Ramos (cell line): ENCODE results near the gene ACER3.
"Not testable (repeated sequence)": the region's sequence is repeated elsewhere in the genome, so short reads cannot be mapped to it uniquely, and the experiment has no call there.

Source experiments
- in situ Hi-C: fragments of 300-500 bp; cut with MboI; formaldehyde crosslinking; loops from one replicate; pipeline ENCODE4 v1.14.3; 2022; ENCODE audit warnings: low sequenced_read_pairs; ENCODE audit not compliant: unreplicated experiment

The ACER3 gene

DNA sequence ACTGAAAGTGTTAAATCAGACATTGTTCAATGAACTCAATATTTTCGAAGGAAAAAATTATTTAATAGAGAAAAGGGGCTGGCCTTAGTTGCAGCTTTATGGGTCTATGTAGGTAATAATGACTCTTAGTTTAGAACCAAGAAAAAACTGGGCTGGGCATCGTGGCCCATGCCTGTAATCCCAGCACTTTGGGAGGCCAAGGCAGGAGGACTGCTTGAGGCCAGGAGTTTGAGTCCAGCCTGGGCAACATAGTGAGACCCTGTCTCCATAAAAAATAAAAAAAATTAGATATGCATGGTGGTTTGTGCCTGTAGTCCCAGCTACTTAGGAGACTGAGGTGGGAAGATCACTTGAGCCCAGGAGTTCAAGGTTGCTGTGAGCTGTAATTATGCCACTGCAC lies 2.1 kb downstream of the ACER3 start:
- in situ Hi-C loops, result not testable (repeated sequence)

DNA sequence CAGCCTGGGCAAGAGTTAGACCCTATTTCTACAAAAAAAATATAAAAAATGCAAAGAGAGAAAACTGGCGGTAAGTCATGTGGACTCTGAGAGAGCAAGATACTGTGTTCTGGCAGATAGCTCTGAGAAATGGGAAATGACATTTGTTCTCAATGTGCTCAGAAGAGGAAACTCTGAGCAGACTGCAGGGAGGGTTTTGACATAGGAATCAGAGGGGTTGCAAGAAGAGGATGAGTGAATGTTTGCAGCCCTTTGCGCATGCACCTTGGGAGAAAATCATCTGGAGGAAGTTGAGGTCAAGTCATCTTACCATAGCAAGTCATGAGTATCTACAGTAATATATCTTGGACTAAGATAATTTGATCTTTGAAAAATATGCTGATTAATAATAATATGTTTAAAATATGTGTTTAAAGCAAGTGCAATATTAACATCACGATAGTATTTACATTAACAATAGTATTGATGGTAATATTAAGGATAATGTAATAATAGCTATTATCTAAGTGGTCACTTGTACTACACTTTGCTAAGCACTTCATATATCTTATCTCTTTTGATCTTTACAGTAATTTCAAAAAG lies 2.6 kb downstream of the ACER3 start:
- in situ Hi-C loops, result no loop called here

DNA sequence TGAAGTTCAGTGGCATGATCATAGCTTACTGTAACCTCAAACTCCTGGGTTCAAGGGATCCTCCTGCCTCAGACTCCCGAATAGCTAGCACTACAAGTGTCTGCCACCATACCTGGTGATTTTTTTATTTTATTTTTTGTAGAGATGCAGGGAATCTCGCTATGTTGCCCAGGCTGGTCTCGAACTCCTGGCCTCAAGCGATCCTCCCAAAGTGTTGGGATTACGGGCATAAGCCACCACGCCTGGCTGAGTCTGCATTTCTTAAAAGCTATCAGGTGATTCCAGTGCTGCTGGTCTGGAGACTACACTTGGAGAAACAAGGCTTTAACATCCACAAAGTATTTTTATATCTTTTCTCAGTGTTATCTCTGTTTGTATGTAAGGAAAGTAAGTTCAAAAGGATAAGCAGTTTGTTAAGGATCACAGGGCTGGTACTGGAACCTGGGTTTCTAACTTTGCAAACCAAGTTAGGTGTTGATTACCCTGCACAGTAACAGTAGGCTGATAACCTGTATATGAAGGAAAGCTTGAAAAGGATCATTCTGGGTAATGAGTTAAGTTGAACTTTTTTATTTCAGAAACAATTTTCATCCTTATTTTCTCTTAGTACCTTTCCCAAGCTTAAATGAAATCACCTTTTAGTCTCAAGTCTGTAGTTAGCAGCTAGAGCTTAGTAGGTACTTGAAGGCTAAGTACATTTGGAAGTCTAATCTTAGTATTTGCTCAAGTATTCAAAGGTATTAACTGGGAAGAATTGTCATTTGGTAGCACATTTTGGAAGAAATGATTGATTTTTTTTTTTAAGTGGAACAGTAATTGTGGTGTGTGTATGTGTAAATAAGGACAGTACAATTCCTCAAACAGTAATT lies 12.5 kb downstream of the ACER3 start:
- in situ Hi-C loops, result no loop called here

DNA sequence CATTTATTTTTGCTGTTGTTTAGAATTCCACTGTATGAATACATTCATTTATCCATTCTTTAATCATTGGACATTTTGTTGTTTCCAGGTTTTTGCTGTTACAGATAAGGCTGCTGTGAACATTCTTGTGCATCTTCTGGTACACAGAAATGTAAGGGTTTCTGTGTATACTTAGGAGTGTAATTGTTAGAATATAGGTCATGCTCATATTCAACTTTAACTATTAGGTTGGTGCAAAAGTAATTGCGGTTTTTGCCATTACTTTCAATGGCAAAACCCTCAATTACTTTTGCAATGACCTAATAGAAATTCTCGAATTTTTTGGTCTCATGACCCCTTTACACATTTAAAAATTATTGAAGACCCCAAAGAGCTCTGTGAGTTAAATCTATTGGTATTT lies 17.3 kb downstream of the ACER3 start:
- in situ Hi-C loops, result no loop called here

DNA sequence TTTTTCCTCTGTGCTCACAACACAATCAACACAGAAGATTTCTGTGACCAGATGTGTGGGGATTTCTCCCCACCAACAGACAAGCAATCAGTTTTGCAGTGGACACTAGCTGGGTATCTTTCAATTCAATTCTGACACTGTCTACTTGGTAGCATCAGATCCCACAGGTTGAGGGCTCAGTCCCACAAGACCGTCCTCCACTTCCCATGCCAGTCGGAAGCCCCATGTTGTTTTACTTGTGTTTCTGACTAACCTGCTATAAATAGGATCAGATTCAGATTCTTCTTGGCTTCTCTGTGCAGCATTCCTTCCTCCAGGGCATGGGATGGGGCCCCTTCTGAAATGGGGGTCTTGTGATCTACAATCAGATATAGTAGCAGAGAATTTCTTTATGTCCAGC lies 19.6 kb downstream of the ACER3 start:
- in situ Hi-C loops, result no loop called here

DNA sequence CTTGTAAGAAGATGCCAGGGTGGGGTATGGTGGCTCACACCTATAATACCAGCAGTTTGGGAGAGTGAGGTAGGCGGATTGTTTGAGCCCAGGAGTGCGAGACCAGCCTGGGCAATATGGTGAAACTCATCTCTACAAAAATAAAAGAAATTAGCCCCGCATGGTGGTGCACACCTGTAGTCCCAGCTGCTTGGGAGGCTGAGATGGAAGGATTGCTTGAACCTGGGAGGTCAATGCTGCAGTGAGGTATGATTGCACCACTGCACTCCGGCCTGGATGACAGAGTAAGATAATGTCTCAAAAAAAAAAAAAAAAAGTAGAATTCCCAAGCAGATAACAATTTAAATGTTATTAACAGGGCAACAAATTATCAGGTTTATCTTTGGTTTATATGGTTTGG lies 20.2 kb downstream of the ACER3 start:
- in situ Hi-C loops, result no loop called here

DNA sequence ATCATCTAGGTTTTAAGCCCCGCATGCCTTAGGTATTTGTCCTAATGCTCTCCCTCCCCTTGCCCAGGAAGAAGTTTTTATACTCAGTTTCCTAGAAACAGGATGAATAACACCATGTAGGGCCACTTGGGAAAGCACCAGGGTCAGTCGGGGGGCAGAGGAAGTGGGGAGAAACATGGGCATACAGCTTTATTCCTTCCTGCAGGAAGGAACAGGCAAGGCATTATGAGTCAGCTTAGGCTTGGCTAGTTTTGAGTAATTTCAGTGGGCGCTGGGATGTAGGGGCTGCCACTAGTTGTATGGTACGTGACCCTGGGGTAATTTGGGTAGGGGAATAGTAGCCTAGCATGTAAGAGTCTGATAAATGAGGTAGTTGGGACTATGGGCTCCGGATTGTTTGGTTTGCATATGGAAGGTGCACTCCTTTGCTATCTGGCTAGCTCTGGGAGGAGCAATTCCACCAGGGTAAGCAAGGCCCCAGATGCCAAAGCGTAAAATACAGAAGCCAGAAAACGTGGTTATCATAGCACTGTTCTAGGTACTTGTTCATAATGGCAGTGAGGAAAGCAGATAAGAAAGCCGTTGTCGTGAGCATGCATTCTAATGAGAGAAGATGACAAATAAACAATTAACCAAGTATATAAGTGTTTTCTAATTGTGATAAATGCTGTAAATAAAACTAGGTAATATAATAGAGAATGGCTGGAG lies 24.8 kb downstream of the ACER3 start:
- in situ Hi-C loops, result no loop called here

DNA sequence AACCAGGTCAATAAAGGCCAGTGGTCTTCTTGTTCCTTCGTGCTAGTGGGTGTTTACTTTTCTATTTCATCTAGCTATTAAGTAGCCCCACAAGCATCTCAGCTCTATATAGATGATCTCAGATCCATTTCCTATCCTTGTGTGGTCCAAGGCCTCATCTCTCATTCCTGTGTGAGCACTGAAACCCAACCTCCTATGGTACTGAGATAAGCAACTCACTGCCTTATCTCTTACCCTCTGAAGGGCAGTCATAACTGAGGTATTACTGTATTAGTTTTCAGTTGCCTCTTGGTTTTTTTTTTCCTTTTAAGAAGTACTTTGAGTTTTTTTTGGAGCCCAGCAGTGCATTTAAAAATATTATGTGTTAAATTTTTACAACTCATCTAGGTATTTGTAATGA lies 28.3 kb downstream of the ACER3 start:
- in situ Hi-C loops, result no loop called here

DNA sequence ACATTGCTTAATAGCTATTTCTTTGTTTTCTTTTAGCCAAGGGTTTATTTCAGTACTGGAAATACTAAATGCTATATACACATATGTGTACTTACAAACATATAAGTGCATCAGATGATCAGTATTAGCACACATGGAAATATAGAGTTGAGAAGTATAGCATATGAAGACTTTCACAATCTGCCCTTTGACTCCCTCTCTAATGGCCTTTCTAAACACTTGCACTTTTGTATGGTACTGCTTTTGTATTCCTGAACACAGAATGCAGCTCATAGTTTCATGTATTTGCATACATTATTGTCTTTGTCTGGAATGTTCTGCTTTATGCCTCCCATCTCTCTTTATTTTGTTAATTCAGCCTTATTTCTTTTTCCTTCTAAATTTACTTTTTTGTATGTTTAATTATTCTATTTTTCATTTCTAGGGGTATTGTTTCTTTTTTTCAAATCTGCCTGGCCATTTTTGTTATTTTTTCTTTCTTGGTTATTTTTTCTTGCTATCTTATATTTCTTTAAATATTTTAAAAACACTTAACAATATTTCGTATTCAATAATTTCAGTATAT lies 28.8 kb downstream of the ACER3 start:
- in situ Hi-C loops, result no loop called here

DNA sequence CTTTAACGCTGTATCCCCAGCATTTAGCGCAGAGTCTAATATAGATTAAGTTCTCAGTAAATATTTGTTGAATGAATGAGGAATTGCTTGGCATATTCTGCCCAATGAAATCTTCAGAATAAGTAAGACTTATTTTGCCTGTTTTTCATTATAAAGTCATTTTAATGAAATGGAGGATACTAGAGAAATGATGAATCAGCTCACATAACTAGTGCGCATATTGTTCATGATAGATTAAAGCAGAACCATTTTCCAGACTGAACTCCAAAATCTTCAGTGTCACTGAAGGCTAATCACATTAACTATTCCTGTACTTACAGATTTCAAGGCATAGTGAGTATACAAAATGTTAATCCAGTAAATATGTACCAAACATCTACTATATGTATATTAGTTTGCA lies 29.6 kb downstream of the ACER3 start:
- in situ Hi-C loops, result no loop called here

DNA sequence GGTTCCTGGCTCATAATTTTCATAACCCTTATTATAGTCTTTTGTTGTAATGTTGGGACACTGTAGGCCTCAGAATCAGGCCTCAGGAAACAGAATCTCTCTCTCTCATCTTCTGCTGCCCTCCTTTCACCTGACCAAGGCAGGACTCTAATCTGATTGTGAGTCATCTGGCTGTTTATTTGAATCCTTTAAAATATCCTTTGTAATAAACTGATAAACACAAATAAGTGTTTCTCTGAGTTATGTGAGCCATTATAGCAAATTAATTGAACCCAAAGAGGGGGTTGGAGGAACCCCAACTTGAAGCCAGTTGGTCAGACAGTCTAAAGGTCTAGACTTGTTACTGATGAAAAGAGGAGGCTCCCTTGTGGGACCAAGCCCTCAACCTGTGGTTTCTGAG lies 30.6 kb downstream of the ACER3 start:
- in situ Hi-C loops, result no loop called here

DNA sequence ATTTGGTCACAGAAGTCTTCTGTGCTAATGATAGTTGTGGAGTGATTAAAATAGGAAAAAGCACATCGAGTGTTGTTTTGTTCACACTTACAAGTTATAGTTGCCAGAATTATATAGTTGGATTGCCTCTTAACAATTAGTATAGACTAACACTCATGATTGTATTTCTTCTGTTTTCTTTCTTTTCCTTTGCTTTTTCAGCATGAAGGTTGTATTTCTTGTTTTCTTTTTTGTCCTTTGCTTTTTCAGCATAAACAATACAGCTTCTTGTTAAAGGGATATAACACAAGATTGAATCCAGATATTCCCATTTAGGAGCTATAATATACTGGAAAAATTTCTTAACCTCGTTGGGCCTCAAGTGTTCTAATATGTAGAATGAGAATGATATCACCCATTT lies 31.1 kb downstream of the ACER3 start:
- in situ Hi-C loops, result no loop called here

DNA sequence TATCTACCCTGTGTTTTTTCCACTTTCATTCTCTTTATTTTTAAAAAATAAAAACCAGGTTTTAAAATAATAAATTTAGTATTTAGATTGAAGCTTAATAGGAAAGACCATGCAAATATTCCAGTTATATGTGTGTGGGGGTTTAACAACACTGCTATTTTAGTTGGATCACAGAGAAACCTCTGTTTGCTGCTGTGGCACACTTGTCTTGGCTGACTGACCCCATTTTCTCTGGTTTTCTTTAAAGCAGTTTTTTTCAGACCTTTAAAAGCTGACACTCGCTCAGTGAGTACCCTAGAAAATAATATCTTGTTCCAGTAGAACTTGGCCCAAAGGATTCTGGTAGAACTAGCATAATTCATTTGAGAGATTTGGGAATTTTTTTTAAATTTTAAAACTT lies 31.6 kb downstream of the ACER3 start:
- in situ Hi-C loops, result no loop called here

DNA sequence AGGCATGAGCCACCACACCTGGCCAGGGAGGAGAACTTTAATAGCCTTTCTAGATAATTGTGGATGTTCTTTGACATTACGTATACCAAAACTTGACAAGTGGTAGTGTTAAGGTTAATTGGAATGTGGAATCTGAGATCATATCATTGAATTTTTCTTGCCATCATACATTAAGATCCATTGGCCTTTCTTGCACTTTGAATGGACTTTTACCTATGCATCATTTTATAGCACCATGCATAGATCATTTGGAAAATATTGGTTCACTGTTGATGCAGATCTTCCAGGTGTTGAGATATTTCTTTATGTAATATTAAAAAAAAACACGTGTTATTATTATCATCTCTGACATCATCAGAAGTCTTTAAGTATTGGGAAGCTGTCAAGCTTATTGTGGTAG lies 36.5 kb downstream of the ACER3 start:
- in situ Hi-C loops, result no loop called here

DNA sequence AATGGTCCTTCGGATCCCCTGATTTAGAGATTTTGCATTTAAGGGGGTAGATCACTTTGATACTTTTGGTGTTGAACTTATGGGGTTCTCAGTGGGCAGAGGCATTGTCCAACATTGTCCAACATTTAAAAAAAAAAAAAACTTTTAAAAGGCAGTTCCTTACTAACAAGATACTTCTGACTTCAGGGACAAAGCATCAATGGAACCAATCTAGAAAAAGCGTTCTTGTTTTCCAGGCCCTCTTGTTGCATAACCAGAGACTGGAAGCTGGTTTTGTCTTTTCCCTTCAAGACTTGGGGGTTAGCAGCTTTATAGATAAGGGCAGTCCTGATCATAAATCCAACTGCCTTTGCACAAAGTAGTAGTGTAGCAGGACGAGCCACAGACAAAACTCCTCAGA lies 40.4 kb downstream of the ACER3 start:
- in situ Hi-C loops, result no loop called here

DNA sequence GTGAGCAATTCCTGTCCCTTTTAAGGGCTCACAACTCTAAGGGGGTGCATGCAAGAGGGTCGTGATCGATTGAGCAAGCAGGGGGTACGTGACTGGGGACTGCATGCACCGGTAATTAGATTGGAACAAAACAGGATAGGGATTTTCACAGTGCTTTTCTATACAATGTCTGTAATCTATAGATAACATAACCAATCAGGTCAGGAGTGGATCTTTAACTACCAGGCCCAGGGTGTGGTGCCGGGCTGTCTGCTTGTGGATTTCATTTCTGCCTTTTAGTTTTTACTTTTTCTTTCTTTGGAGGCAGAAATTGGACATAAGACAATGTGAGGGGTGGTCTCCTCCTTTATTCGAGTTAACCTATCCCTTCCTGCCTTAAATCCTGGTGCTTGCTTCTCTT lies 40.9 kb downstream of the ACER3 start:
- in situ Hi-C loops, result not testable (repeated sequence)

DNA sequence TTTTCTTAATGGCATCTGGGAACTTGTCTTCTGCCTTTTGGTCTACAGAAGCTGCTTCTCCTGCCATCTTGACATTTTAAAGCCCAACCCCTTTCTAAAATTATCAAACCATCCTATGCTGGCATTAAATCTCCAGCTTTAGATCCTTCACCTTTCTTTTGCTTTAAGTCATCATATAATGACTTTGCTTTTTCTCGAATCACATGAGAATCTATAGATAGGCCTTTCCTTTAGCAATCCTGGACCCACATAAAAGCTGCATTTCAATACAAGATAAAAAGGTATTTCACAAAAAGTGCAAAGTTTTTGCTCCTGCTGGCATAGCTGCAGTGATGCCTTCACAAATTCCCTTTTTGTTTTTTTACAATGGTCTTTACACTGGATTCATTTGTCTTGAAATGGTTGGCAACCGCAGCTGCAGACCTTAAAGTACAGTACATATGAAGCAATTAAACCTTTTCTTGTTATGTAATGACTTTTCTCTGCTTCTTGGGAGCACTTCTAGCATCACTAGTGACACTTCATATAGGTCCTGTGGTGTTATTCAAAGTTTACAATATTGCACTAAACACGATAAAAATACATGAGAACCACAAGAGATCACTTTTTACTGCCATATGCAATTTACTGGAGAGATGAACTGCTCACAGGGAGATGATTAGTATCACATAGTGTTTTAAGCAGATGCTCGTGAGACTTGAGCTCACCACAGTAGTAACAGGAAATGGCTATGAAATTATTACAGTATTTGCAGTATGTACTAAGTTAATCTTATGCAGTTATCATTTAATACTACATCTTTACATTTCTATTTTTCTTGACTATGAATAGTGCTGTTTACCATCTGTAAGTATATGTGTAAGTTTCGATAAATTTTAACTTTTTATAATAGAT lies 41.6 kb downstream of the ACER3 start:
- in situ Hi-C loops, result no loop called here

DNA sequence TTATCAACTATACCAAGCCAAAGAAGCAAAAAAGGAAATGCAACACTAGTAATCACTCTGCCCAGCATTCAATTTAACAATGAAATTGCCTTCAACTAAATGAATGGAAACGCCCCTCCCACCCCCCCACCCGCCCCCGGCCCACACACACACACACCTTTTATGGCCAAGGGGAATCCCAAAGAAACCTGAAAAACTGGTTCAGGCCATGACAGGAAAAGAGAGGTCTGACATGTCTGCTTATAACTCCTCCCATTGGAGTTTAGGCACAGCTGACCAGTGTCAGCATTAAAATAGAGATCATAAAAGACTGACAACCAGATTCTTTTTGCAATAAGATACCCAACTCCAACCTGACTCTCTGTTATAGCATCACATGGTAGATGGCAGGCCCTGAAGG lies 42.6 kb downstream of the ACER3 start:
- in situ Hi-C loops, result no loop called here

DNA sequence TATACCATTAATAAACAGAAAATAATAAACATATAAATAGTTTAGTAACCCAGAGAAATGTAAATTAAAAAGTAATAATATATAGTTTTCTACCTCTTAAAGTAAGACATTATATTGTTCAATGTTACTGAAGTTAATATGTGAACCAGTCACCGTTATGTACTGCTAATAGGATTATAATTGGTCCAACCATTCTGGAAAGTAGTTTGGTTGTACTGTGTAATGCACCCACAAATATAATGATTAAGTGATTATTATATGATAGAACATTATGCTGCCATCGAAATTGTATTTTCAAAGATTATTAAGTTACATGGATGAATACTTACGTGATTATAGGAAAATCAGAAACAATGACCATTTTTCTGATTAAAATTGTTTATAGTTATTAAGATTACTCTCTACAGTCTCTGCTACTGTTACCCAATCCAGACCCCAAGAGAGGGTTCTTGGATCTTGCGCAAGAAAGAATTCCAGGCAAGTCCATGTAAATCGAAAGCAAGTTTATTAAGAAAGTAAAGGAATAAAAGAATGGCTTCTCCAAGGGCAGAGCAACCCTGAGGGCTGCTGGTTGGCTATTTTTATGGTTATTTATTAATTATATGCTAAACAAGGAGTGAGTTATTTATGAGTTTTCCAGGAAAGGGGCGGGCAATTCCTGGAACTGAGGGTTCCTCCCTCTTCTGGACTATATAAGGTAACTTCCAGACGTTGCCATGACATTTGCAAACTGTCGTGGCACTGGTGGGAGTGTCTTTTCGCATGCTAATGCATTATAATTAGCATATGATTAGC lies 50.1 kb downstream of the ACER3 start:
- in situ Hi-C loops, result no loop called here
